DLD1 (cell line): ENCODE data around the gene CIDEC.

ENCODE experiments used
- in situ Hi-C: cut with HindIII; loops from 2 replicates; pipeline ENCODE4 v1.10.0; 2017; ENCODE audit warnings: low sequenced_read_pairs

Gene CIDEC, protein sequence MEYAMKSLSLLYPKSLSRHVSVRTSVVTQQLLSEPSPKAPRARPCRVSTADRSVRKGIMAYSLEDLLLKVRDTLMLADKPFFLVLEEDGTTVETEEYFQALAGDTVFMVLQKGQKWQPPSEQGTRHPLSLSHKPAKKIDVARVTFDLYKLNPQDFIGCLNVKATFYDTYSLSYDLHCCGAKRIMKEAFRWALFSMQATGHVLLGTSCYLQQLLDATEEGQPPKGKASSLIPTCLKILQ

DNA sequence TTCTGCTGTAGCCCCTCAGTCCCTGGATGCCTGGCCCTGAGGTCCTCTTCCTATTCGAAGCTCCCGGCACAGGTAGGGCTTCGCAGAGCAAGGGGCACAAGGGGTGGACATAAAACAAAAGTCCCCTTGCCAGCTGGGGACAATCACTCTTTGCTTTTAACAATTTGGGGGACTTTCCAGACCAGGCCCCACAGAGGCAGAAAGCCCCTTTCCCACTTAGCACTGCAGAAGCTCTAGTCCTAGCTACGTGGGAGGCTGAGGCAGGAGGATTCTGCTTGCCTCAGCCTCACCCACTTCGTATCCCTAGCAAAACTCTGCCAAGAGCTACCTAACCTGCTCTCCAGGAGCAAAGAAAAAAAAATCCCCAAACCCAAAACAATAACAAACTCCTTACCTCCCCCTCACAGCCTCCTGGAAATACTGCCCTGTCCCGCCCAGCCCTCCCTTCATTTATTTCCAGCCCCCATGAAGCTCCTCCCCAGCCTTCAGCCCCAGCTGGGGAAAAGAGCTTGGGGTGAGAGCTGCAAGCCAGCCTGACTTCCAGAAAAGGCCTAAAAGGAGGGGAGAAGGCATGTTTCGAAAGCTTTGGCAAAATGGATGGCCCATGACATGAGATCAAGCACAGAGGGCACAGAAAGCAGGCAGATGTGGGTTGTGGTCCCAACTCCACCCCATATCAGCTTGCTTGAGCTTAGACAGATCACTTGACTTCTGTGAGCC lies at the start of gene CIDEC:
TSS of gene CIDEC (minus strand) at position 424 of the 720 bp plus-strand sequence. CDS start 1,767 bp downstream, outside the sequence.
- in situ Hi-C loops, result no loop called here

DNA sequence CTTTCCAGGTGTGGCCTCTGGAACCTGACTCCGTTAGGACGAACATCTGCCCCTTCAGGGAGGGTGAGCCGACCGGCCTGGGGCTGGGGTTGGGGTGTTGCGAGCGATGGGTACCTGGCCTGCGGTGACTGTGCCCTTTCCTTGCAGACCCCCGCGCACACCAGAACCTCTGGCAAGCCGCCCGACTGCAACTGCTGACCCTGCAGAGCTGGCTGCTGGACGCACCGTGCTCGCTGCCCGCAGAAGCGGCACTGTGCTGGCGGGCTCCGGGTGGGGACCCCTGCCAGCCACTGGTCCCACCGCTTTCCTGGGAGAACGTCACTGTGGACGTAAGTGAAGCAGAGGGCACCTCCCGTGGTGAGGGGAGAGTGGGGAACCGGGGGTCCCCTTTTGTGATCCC lies 48.1 kb upstream of the CIDEC start:
- in situ Hi-C loops, result no loop called here

DNA sequence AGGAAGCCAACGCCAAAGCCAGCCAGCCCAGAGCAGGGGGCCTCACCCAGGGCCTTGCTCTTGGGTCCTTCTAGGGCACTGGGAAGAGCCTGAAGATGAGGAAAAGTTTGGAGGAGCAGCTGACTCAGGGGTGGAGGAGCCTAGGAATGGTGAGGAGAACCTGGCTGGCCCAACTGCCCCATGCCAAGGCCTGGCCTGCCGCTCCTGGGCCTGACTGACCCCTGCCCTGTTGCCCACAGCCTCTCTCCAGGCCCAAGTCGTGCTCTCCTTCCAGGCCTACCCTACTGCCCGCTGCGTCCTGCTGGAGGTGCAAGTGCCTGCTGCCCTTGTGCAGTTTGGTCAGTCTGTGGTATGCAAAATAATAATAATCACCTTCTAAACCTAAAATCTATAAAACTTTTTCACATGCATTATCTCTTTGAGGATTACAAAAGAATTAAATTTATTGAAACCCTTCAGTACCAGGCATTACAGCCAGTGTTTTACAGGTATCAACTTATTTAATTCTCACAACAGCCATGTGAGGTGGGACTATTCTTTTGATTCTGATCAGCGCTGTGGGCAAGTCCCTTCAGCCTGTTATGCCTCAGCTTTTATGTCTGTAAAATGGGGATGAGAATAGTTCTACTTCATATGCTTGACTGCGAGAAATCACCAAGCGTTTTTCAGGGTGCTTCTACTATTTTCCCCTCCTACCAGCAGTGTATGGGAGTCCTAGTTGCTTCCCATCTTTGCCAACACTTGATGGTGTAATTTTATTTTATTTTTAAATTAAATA lies 38.4 kb upstream of the CIDEC start:
- in situ Hi-C loops, result no loop called here

DNA sequence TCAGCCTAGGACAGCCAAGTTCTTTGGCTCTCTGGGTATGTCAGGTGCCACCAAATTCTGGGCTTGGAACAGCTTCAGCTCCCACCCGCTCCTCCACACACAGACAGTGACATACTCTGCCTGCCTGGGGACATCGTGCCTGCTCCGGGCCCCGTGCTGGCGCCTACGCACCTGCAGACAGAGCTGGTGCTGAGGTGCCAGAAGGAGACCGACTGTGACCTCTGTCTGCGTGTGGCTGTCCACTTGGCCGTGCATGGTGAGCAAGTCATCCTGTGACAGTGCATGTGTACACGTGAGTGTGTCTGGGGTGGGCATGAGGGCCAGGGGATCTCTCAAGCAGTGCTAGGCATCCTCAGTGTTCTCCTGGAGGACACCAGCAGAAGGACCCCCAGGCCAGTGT lies 37.8 kb upstream of the CIDEC start:
- in situ Hi-C loops, result no loop called here

DNA sequence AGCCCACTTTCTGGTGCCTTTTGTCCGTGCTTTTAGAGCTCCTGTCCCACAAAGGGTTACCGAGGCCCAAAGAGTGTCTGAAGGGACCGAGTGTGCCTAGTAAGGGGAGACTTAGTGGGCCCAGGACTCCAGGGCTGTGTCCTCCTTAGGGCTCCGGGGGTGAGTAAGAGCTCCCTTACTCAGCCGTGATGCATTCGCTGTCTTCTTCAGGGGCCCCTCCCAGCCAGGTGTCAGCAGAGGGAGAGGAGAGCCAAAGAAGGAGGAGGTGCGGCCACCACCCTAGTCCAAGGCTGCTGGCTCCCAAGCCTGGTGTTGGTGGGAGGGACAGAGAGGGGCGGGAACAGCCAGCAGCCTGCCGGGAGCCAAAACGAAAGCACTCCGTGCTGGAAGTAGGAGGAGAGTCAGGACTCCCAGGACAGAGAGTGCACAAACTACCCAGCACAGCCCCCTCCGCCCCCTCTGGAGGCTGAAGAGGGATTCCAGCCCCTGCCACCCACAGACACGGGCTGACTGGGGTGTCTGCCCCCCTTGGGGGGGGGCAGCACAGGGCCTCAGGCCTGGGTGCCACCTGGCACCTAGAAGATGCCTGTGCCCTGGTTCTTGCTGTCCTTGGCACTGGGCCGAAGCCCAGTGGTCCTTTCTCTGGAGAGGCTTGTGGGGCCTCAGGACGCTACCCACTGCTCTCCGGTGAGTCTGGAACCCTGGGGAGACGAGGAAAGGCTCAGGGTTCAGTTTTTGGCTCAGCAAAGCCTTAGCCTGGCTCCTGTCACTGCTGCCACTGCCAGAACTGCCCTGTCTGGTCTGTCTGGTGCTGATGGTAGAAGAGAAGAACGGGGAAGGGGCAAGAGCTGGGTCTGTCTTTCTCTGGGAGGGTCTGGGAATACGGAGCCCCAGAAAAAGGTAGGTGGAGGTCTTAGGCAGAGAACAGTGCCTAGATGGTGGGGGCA lies 37.0 kb upstream of the CIDEC start, which contains the start of gene IL17RC:
TSS of gene IL17RC (plus strand) at position 365 of the 947 bp plus-strand sequence. CDS start at position 583, 218 bp downstream.
- in situ Hi-C loops, result no loop called here

DNA sequence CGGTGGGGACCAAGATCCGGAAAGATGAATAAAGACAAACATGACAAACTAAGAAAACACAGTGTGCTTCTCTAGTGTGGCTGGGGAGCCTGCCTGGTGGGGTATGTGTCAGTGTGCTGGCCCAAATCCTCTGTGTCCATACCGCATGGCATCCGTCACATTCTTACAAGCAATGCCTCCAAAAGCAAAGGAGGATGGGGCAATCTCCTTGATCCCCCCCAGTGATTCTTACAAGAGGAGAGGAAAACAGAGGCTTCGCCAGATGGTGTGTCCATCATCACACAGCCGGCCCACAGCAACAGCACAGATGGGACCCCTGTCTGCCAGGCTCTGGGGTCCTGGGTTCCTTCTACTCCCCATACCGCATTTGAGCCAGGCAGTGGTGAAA lies 36.3 kb upstream of the CIDEC start:
- in situ Hi-C loops, result no loop called here

DNA sequence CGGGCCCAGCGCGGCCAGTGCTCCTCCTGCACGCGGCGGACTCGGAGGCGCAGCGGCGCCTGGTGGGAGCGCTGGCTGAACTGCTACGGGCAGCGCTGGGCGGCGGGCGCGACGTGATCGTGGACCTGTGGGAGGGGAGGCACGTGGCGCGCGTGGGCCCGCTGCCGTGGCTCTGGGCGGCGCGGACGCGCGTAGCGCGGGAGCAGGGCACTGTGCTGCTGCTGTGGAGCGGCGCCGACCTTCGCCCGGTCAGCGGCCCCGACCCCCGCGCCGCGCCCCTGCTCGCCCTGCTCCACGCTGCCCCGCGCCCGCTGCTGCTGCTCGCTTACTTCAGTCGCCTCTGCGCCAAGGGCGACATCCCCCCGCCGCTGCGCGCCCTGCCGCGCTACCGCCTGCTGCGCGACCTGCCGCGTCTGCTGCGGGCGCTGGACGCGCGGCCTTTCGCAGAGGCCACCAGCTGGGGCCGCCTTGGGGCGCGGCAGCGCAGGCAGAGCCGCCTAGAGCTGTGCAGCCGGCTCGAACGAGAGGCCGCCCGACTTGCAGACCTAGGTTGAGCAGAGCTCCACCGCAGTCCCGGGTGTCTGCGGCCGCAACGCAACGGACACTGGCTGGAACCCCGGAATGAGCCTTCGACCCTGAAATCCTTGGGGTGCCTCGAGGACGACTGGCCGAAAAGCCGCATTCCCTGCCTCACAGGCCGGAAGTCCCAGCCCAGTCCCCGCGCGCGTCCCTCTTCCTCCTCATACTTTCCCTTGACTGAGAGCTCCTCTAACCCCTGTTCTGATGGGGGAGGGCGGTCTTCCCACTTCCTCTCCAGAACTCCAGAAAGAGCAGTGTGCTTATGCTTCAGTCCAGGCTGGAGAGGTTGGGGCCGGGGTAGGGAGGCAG lies 35.4 kb upstream of the CIDEC start:
- in situ Hi-C loops, result no loop called here

DNA sequence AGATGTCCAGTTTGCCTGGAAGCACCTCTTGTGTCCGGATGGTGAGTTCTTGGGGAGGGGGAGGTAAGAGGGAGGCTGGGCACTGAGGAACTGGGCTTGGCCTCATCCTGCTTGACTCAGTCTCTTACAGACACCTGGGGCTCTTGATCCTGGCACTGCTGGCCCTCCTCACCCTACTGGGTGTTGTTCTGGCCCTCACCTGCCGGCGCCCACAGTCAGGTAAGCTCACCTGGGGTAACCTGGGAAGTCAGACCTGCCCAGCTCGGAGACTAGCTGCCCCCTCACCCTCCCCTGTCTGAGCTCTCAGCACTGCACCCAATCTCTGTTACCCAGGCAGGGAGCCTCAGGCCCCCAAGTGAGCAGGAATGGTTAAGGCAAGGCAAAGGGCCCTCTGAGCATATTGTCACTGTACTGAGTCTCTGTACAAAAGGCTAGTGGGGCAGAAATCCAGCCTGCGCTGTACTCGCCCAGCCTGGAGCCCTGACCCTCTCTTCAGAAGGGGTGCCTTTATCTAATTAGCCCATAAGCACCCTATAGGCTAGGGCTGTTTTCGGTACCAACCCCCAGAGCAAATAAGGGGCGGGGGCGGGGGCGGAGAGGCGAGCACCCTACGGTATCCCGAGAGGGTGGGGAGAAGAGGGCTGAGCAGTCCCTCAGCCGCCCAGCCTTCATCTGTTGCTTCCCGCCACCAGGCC lies 34.7 kb upstream of the CIDEC start:
- in situ Hi-C loops, result no loop called here

DNA sequence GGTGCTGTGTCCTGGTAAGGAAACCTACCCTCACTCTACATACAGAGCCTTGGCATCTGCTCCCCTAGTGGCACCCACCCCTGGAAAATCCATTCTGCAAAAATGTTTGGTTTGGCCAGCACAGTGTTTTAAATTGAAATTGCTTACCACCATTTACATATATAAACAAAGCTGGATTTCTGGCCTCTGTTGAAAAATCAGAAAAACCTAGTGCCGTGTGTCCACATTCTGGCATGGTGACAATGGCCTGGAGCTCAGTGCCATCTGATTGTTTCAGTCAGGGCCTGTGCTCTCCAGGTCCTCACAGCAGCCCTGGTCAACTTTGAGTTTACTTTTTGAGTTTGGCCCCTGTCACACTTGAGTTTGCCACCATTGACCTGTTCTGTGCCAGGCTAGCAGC lies 34.0 kb upstream of the CIDEC start:
- in situ Hi-C loops, result no loop called here

DNA sequence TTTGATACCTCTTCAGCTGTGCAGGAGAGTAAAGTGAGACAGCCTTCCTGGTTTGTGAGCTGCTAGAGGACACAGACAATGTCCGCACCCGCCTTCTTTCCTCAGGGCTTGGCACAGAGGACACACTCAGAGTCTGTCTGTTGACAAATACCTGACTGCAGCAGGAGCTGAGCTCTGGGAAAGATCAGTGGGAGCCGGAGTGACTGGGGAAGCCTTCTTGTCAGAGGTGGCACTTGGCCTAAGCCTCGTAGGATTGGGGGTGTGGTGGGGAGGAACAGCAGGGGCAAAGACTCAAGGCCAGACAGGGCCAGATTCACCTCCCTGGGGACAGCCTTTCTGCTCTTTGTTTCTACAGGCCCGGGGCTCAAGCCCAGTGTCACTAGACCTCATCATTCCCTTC lies 33.5 kb upstream of the CIDEC start:
- in situ Hi-C loops, result no loop called here

DNA sequence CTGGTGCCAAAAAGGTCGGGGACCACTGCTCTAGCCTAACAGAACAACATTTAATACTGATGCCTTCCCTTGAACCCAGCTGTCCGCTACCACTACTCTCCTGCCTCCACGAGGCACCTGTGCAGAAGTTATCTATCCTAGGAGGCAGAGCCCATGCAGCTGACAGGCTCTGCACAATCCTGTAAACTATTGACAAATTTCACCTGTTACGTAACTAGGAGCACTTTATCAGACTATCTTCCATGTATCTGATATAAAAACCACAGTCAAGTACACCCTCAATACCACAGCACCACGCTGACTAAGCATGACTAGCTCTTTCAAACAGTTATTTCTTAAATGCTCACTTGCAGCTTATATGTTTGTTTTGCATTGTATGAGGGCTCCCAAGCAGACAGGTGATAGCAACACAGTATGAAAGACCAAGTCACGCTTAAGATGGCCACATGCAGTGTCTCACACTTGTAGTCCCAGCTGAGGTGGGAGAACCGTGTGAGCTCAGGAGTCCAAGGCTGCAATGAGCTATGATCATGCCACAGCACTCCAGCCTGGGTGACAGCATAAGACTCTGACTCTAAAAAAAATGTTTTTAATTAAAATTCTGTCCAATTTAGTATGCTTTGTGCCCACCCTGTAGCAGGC lies 32.4 kb upstream of the CIDEC start:
- in situ Hi-C loops, result no loop called here

DNA sequence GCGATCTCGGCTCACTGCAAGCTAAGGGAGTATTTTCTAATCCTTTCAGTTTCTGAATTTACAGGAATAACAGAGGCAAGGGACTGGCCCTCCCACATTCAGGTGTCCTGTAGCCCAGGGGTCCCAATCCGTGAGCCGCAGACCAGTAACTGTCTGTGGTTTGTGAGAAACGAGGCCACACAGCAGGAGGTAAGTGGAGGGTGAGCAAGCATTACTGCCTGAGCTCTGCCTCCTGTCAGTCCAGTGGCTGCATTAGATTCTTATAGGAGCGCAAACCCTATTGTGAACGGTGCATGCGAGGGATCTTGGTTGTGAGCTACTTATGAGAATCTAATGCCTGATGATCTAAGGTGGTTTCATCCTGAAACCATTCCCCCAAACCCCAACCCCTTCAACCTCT lies 31.8 kb upstream of the CIDEC start:
- in situ Hi-C loops, result no loop called here

DNA sequence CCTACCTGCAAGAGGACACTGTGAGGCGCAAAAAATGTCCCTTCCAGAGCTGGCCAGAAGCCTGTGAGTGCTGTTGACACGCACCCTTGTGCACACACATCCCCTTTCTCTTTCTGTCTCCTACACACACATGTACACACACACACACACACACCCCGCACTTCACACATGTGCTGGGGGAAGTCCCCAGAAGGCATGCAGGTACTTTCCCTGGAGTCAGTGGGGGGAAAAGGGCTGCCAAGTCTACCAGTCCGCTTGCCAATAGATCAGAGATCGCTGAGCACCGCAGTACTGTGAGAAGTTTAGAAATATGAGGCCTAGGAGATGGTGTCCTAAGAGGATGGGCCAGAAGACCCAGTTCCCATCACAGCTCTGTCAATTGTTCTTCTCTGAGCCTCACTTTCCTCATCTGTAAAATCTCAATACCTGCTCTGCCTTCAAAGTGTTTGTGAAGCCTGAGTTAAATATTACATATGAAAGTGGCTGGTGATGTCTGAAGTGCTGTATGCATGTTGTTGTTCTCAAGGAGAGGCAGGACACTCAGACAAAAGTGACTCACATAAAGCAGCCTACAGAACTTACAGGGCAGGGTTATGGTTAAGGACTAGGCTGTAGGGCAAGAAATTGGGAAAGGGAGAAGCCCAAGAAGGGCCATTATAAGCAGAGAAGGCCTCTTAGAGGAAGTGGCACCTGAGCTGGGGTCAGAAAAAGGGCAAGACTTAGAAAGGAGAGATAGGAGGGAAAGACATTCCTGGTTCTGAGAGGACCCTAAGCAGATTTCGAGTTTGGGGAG lies 29.4 kb upstream of the CIDEC start:
- in situ Hi-C loops, result no loop called here

DNA sequence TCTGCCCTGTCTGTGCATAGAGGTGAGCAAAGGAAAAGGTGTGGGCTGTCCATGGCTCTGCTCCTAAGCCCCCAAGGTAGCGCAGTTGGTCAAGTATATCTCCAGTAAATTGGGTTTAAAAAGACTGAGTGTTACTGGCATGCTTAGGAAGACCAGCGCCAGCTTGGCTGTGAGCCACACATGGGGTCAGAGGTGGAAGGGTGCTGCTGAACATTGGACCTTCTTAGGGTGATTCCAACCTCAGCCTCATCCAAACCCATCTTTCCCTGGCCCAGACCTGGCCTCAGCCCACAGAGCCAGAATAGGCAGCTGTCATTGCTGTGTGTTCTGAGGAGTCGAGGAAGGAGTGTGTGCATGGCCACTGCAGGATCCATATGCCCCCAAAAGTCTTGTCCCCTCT lies 28.2 kb upstream of the CIDEC start:
- in situ Hi-C loops, result no loop called here

DNA sequence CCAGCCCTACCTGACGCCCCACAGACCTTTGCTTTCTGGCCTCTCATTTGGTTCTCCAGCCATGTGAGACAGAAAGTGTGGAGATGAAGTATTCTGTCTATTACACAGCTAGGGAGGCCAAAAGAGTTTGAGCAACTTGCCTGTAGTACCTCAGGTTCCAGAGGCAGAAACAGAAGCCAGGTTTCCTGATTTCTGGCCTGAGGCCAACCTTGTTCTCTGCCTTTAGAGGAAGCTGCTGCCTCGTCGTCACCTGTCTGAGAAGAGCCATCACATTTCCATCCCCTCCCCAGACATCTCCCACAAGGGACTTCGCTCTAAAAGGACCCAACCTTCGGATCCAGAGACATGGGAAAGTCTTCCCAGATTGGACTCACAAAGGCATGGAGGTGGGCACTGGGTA lies 26.4 kb upstream of the CIDEC start:
- in situ Hi-C loops, result no loop called here

DNA sequence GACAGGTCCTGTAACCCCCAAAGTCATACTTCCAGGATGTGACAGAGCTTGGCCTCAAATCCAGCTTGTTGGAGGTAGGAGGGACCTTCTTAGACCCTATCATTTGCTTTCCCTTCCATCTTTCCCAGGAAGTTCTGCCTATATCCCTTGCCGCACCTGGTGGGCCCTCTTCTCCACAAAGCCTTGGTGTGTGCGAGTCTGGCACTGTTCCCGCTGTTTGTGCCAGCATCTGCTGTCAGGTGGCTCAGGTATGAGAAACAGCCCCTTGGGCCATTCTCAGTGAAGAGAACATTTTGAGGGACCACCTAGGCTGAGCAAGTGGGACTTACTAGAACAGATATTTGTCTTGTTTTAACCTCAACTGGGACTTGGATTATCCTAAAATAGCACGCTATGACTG lies 23.9 kb upstream of the CIDEC start:
- in situ Hi-C loops, result no loop called here

DNA sequence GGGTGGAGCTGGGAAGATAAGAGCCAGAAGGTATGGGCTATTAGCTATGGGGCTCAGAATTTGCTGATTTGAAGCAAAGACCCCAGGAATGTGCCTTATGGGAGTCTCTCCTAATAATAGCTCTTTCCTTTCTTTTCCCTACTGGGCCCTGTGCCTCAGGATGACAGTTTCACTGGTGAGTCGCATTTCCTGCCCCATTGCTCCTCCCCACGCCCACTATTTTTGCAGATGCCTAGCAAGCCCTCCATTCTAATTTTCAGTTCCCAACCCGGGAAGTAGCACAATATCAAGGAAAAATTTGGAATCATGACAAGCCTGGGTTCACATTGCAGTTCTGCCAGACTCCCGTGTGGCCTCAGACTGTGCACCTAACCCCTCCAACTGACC lies 23.2 kb upstream of the CIDEC start:
- in situ Hi-C loops, result no loop called here
